Astrocyte of the spinal cord (primary cell): ENCODE measurements around the gene CENPC.

Experiments used
- DNase-seq: peaks from one replicate; pipeline ENCODE4 v3.0.0; 2011; ENCODE audit warnings: low read depth, low spot score
- H3K4me3 ChIP-seq: 2 replicates; pipeline ENCODE4 v1.5.1; 2011; ENCODE audit warnings: low read depth, mild to moderate bottlenecking, low read length, moderate library complexity
- in situ Hi-C: cut with HindIII; loops from 2 replicates; pipeline ENCODE4 v1.10.0; 2017; ENCODE audit warnings: low sequenced_read_pairs
- TF ChIP-seq, protein P1 (sequence below): IDR thresholded peaks from 2 replicates; pipeline ENCODE4 v1.5.1; 2012; ENCODE audit warnings: low read depth, mild to moderate bottlenecking, low read length, inconsistent platforms

Gene CENPC

GRCh38 chr4:67499799-67500198 lies 45.5 kb downstream of the CENPC start:
- DNase-seq, result no peak
- TF ChIP-seq, protein P1, sequence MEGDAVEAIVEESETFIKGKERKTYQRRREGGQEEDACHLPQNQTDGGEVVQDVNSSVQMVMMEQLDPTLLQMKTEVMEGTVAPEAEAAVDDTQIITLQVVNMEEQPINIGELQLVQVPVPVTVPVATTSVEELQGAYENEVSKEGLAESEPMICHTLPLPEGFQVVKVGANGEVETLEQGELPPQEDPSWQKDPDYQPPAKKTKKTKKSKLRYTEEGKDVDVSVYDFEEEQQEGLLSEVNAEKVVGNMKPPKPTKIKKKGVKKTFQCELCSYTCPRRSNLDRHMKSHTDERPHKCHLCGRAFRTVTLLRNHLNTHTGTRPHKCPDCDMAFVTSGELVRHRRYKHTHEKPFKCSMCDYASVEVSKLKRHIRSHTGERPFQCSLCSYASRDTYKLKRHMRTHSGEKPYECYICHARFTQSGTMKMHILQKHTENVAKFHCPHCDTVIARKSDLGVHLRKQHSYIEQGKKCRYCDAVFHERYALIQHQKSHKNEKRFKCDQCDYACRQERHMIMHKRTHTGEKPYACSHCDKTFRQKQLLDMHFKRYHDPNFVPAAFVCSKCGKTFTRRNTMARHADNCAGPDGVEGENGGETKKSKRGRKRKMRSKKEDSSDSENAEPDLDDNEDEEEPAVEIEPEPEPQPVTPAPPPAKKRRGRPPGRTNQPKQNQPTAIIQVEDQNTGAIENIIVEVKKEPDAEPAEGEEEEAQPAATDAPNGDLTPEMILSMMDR, result no peak
- H3K4me3 ChIP-seq, result no peak overlapping the region
- in situ Hi-C loops, result no loop called here

DNA sequence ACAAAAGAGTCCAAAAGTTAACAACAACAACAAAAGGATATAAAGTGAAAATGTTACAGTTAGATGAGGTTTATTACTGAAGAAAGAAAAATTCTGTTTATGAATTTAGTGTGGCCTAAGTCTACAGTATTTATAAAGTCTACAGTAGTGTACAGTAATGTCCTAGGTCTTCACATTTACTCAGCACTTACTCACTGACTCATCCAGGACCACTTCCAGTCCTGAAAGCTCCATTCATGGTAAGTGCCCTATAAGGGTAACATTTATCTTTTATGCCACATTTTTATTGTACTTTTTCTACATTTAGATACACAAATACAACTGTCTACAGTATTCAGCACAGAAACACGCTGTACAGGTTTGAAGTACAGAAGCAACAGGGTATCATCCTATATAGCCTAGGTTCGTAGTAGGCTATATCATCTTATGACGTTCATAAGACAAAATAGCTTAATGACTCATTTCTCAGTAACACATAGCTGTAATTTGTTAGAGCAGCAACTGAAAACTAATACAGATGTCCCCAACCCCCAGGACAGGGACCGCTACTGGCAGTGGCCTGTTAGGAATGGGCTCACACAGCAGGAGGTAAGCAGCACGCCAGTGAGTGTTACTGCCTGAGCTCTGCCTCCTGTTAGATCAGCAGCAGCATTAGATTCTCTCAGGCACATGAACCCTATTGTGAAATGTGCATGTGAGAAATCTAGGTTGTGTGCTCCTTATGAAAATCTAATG lies 61.3 kb downstream of the CENPC start:
- DNase-seq, result peak; percentile 81
- in situ Hi-C loops, result no loop called here
- TF ChIP-seq, protein P1, result no peak
- H3K4me3 ChIP-seq, result no peak overlapping the region

- H3K4me3 ChIP-seq, result no peak overlapping the region
- in situ Hi-C loops, result no loop called here
- TF ChIP-seq, protein P1, result no peak
- no peak for DNase-seq
These were observed 64.5 kb downstream of the CENPC start for GRCh38 chr4:67480810-67481209.

GRCh38 chr4:67475155-67475554 lies 70.1 kb downstream of the CENPC start:
- DNase-seq, result no peak
- H3K4me3 ChIP-seq, result no peak overlapping the region
- in situ Hi-C loops, result no loop called here
- TF ChIP-seq, protein P1, result no peak

- TF ChIP-seq, protein P1, result no peak
- in situ Hi-C loops, result no loop called here
- DNase-seq, result no peak
These were observed 74.4 kb downstream of the CENPC start for GRCh38 chr4:67470871-67471270.

DNA sequence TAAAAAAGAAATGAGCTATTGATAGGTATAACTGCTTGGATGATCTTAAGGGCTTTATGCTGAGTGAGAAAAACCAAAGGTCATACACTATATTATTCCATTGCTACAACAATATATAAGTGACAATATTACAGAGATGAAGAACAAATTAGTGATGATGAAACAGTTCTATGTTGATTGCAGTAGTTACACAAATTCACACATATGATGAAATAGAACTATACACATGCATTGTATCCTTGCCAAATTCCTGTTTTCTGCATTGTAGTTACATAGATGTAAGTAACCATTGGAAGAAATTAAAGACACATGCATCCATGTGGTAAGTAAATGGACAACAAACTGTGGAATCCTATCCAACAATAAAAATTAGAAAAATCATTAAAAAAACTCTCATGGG lies 76.5 kb downstream of the CENPC start:
- in situ Hi-C loops, result no loop called here
- TF ChIP-seq, protein P1, result no peak
- H3K4me3 ChIP-seq, result no peak overlapping the region
- no peak for DNase-seq

More at GRCh38 chr4:67470871-67471270, 74.4 kb downstream of the CENPC start:
- H3K4me3 ChIP-seq, result no peak overlapping the region
